ENCODE data around the gene MITD1.
"Not testable (repeated sequence)": the region's sequence is repeated elsewhere in the genome, so short reads cannot be mapped to it uniquely, and the experiment has no call there.

MITD1 gene

DNA sequence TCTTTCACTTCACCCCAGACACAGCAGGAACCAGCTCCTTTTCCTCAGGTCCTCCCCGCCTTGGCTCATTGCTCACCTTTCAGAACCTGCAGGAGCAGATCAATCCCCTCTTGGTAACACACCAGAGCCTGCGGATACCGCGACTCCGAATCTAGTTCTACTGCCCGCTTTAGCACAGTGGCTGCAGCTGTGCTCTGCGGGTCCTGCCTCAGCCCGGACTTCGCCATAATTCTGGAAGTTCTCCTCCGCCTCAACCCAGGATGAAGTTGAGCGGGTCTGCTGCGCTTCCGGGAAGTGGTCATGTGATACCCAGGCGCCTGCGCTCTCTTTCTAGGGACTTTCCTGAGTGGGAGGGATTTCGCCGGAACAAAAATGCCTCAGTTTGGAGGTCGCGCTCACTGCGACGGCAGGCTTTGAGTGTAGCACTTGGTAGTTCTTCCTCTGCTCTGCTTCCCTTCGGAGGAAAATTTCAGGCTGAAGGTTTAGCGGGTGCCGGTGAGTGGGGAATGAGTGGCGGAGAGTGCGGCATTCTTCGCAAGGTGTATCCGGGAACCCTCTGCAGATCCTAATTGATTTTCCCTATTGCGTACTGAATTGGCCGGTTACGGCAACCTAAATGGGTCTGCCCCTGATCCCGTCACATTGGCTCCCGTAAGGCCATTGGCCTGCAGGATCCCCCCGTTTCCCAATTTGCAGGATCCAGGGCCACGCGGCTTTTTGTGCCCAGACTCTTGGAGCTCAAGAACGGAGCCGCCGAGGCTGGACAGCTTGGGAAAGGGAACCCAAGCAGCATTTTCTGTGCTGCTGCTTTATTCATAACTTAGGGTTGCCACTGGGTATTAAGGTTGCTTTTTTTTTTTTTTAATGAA, at the start of gene MITD1, which contains the start of gene MRPL30:
MITD1 (minus strand) TSS at position 304 of the 869 bp plus-strand sequence; CDS start at position 227, 77 bp downstream.
MRPL30 (plus strand) TSS at position 430 of the 869 bp plus-strand sequence. CDS start 5,020 bp downstream, outside the sequence.
- DNase-seq (ENCODE audit: low read depth in 2 of 2), result peak; percentile 73 to 78

DNA sequence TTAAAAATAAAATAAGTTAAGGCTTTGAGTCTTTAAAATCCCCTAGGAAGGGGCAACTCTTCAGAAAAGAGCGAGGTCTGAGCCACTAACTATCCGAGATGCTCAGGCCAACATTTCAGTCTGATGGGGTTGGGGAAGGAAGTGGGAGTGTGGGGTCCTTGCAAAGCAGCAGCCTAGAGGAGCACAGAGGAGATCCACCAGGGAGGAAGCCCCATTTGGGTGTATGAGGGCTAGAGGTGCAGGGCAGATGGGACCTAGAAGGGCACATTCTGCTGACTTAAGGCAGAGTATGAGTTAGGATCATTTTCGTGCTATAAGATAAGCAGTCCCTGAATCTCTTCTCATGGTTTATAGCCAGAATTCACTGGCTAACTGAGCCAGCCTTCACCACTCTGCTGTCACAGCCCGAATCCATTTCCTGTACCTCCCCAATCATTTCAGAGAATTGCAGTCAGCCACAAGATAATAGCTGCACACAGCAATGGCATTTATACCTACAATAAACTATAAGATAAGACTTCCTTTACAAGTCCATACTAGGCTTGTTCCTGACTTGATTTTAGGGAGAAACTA, 37.2 kb upstream of the MITD1 start:
- no peak for DNase-seq (ENCODE audit: low read depth in 2 of 2)

DNA sequence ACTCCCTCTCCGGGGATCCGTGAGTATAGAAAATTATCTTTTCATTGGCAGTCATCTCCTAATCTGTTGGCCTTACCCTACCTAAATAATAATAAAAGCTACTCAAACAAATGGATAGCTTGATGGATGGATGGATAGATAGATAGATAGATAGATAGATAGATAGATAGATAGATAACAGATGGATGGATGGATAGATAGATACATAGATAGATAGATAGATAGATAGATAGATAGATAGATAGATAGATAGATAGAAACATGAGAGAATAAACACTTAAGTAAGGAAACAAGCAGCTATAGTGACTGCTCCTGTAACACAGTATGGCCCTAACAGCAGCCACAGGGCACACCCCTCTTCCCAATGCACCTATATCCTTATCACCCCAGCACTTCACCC, 35.2 kb upstream of the MITD1 start:
- DNase-seq (ENCODE audit: low read depth in 2 of 2), result no peak

DNA sequence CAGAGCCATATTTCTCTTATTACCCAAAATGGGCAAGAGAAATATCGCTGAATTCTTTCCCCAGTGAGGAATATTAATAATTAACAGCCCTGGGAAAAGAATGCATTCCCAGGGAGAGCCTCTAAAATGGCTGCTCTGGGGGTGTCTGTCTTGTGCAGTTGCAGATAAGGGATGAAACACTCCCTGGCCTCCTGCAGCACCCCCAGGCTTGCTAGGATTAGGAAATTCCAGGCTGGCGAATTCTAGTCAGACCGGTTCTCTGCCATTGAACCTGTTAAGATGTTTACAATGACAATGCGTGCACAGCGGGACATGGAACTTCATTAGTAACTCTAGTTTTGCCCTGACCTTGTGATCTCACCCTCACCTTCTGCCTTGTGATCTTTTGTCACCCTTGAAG, 24.6 kb upstream of the MITD1 start:
- DNase-seq (ENCODE audit: low read depth in 2 of 2), result no peak

DNA sequence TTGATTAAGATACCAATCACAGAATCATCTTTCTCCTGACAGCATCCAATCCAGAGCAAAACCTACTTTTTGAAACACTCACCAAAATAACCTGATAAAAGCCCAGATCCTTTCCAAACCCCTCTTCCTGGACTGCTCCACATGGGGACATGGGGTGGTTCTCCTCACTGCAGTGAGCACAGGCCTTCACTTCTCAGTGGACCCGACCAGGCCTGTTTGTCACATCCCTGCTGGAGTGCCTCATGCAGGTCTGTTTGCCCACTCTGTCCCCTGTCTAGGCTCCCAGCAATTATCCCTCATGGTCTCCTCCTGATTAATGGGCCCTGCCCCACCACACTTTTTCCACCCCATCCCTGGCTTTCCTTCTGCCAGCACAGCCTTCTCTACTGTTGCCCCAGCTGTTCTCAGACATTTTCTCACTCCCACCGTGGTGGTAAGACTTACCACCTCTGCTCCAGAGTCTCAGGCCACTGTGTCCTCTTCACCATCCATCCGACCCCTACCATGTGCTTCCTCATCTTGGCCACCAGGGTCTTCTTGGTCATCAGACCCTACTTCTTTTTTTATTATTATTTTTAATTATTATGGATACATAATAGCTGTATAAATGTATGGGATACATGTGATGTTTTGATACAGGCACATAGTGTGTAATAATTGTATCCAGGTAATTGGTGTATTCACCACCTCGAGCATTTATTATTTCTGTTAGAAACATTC, 21.3 kb upstream of the MITD1 start:
- DNase-seq (ENCODE audit: low read depth in 2 of 2), result no peak

DNA sequence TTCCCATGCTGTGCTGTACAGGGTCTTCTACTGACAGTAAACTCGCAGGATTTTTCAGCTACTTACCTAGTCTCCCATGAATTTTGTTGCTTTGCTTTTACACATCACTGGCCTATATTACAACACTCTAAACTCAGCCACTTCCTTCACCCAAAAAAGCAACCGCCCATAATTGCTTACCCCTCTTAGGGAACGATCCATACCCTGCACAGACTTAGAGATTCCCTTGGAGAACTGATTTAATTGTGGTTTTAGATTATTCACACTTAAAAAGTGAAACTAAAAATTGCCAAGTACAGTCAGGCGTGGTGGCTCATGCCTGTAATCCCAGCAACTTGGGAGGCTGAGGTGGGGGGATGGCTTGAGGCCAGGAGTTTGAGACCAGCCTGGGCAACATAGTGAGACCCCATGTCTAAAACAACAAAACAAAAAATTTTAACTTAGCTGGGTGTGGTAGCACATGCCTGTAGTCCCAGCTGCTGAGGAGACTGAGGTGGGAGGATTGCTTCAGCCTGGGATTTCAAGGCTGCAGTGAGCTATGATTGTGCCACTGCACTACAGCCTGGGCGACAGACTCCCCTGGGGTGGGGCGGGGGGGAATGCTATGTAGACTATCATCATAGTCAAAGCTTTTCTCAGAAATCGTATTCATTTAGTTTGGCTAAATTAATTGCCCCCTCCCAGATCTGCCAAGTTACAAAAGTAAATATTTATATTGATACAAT, 19.4 kb upstream of the MITD1 start:
- DNase-seq (ENCODE audit: low read depth in 2 of 2), result no peak

DNA sequence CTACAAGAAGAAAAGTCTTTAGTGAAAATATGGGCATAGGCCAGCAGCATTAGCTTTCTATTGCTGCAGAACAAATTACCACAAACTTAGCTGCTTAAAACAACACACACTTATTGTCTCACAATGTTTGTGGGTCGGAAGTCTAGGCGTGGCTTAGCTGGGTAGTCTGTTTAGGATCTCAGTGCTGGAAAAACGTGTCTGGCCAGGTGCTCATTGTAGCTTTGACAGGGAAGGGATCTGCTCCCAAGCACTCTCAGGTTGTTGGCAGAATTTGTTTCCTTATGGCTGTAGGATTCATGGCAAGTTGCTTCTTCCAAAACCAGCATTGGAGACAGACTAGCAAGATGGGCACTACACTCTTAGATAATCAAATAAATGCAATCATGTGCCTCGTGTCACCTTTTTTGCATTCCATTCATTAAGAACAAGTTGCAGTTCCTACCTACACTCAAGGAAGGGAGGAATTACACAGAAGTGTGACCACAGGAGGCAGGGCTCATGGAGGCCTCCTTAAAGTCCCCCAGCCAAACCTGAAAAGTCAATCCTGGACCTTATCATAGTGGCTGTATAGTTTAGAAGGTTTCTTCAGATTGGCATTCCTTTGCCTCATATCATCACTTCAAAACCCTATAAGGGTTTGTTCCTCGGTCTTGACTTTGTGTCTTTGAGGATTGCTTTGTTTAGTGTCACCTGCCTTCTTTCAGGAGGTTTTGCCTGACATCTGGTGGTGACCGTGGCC, 17.4 kb upstream of the MITD1 start:
- no peak for DNase-seq (ENCODE audit: low read depth in 2 of 2)

DNA sequence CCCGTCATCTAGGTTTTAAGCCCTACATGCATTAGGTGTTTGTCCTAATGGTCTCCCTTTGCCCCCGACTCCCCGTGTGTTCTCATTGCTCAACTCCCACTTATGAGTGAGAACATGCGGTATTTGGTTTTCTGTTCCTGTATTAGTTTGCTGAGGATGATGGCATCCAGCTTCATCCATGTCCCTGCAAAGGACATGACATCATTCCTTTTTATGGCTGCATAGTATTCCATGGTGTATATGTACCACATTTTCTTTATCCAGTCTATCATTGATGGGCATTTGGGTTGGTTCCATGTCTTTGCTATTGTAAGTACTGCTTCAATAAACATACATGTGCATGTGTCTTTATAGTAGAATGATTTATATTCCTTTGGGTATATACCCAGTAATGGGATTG, 11.5 kb upstream of the MITD1 start:
- not testable (repeated sequence) for DNase-seq (ENCODE audit: low read depth in 2 of 2)

DNA sequence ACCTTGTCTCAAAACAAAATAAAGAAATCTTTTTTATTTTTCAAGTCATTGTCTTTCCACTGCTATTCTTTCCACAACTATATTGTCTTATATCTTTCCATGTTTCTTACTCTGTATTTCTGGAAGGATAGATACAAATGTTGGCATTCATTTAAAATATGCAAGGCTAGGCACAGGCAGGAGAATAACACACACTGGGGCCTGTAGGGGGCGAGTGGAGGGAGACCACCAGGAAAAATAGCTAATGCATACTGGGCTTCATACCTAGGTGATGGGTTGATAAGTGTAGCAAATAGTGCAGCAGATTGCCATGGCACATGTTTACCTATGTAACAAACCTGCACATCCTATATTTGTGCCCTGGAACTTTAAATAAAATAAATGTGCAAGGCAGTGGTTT, 9.7 kb upstream of the MITD1 start:
- DNase-seq (ENCODE audit: low read depth in 2 of 2), result no peak

DNA sequence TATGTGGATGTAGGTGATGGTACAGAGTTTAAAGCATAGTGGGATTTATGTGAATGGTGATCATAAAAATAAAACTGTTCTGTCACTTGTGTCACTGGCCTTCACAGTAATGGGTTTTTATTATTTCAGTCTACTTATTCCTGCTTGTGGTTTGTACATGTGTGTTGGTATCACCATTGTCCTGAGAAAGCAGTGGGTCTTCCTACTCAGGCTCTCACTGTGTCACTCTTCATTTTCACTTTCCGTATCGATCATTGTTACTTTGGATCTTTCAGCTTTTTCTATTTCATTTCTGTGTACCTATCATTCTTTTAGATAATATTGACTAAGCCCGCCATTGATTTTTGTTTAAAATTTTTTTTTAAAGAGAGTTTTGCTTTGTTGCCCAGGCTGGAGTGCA, 7.5 kb upstream of the MITD1 start:
- no peak for DNase-seq (ENCODE audit: low read depth in 2 of 2)

DNA sequence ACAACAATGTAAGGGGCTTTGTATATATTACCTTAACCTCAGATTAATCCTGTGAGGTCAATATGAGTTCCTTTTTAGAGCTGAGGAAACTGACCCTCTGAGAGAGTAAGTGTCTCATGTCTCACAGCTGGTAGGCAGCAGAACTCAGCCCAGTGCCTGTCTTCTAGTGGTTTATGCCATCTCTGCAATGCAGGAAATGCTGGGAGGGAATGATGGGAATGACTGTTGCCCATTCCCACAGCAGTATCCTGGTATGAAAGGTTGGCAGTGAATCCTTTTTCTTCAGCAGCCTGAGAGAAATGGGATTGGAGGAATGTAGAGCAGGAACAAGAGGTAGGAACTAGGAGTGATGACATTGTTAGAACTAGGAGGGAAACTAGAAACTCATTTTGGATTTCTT, 6.2 kb upstream of the MITD1 start:
- no peak for DNase-seq (ENCODE audit: low read depth in 2 of 2)

DNA sequence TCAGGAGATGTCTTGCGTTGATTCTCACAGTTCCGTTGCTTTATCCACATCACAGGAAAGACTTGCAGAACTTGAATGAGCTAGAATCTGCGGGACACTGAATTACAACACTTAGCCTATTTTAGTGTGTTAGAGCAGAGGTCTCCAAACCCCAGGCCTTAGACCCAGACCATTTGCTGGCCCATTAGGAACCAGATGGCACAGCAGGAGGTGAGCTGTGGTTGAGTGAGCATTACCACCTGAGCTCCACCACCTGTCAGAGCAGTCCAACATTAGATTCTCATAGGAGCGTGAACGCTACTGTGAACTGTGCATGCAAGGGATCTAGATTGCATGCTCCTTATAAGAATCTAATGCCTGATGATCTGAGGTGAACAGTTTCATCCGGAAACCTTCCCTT, 4.0 kb upstream of the MITD1 start:
- no peak for DNase-seq (ENCODE audit: low read depth in 2 of 2)

DNA sequence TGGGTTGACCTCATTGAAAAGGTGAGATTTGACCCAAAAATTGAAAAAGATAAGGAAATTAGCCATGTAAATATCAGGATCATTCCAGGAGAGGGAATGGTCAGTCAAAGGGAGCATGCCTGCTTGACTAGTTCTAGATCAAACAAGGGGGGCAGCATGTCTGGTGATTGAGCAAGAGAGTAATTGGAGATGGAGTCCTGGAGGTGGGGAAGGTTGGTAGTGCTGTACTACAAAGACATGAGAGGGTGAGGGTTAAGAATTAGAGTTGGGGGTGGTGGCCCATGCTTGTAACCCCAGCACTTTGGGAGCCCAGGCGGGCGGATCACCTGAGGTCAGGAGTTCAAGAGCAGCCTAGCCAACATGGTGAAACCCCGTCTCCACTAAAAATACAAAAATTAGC, 2.2 kb upstream of the MITD1 start:
- DNase-seq (ENCODE audit: low read depth in 2 of 2), result no peak

DNA sequence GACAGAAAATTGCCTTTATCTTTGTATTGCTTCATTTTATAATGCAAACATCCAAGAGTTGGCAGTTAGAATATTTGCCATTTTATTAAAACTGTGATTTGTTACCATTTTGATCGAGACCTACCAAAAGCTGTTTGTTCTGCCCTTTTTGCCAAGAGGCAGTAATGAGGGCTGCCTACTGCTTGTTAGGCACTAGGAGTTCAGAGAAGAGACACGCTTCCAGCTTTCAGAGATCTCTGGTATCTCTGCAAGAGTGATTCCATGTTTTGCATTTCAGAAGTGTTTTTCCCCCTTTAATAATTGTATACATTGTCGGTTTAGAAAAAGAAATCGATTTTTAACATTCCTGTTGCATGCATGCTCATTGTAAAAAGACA, 754 bp upstream of the MITD1 start:
- no peak for DNase-seq (ENCODE audit: low read depth in 2 of 2)

DNA sequence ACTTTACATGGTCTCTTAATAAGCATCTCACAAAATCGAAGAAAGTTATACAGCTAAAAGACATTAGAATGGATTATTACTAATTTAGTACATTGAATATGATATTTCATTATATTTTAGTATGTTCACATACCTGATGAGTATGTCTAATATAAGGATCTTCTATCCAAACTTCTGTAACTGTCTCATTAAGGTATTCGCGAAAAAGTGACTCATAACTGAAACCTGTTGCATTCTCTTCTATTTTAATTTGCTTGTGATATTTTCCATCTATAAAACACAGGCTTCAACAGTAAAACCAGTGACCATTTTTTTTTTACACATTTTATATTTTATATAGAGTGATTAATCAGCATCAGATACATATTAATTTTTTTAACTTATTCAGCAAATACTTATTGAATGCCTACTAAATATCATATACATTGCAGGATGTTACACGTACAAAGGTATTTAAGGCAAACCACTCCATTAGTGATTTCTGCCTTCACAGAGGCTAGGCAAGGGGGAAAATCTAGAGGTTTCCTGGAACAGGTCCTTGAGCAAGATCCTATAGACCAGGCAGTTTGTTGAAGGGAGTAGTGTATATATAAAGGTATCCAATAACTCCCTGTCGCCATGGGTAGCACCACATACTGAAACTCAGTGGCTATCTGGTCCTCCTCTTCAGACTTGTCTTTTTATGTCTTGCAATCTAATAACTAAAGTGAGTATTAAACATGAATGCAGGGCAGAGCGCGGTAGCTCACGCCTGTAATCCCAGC, 9.3 kb downstream of the MITD1 start:
- no peak for DNase-seq (ENCODE audit: low read depth in 2 of 2)

DNA sequence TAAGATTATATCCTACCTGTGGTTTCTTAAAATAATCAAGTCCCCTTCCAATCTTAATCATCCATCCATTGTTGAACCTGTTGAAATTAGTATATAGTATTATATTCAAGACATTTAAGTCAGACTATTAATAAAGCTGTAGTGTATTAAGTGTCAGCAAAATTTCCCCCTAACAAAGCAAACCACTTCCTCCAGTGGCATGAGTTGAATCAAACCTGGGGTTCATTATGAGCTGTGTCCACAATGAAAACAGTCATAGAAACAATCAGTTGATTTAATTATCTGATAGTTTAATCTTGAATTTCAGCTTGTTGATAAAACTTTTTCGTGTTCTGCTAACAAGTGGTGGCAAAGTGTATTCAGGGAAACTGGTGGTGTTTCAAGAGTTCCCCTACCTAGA, 11.3 kb downstream of the MITD1 start:
- no peak for DNase-seq (ENCODE audit: low read depth in 2 of 2)

DNA sequence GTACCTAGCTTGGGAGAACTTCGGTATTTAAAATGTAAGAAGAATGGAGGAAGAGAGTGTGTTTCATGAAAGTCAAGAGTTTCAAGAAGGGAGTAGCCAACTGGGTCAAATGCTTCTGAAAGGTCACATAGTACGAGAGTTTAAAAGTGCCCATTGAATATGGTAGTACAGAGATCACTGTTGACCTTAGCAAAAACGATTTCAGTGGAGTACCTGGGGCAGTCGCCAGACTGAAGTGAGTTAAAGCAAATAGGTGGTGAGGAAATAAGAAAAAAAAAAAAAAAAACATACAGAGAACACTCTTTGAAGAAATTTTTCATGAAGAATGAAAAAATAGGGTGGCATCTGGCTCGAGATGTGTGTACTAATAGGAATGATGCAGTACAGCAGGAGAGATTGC, 14.6 kb downstream of the MITD1 start:
- DNase-seq (ENCODE audit: low read depth in 2 of 2), result no peak

DNA sequence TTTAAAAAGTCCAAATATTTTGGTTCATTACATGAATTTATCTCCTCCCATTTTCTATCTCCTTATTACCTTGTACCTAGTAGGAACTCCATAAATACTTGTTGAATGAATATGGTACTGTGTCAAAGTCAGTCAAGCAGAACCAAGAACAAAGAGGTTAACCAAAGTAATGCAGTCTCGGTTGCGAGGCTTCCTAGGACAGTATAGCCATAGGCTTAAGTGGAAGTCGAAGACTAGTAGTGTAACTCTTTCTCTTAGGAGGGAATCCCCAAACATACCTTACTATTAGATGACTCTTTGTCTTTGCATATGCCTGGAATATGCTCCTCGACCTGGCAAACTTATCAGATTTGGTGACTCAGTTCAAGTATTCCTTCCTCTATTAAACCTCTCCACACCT, 21.3 kb downstream of the MITD1 start:
- no peak for DNase-seq (ENCODE audit: low read depth in 2 of 2)

DNA sequence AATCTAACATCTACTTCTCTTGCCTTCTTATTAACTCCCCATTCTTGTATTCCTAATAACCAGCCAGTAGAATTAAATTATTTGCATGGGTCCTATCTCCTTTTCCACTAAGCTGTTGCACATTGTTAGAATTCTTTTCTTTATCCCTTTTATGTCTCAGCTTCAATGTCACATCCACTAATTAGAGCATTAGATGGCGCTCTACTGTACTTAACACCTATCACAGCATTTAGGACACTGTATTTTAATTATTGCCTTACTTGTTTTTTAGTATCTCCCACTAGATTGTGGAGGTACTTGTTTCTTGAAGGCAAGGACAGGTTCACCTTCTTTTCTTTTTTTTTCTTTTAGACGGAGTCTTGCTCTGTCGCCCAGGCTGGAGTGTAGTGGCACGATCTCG, 22.3 kb downstream of the MITD1 start:
- no peak for DNase-seq (ENCODE audit: low read depth in 2 of 2)

DNA sequence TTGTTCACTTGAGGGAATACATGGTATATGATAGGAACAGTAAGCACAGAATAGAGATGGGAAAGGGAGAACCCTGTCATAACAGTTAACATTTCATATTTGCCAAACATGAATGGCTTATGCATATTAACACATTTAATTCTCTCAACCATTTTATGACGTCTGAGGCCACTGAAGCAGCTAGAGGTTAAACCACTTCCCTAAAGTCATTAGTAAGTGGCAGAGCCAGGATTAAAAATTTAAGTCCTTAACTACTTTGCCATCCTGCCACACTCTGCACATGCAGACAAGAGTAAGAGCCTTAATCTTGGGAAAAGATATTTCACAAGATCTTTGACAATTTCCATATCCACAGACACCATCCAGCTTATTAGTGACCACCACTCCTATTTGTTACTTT, 24.0 kb downstream of the MITD1 start:
- DNase-seq (ENCODE audit: low read depth in 2 of 2), result no peak

All from stimulated activated CD8-positive, alpha-beta memory T cell treated with anti-CD3 and anti-CD28 coated beads, Interleukin-2, amount 100 ng/mL, for 48 hours (primary cell).